GM21367 (cell line): ENCODE results near the gene CLTA.
"Not testable (repeated sequence)": the region's sequence is repeated elsewhere in the genome, so short reads cannot be mapped to it uniquely, and the experiment has no call there.

ENCODE experiments used
- ATAC-seq: cut with Tn5 transposase; IDR thresholded peaks from one replicate; pipeline ENCODE4 v1.9.1; 2021; ENCODE audit not compliant: unreplicated experiment

The CLTA gene

DNA sequence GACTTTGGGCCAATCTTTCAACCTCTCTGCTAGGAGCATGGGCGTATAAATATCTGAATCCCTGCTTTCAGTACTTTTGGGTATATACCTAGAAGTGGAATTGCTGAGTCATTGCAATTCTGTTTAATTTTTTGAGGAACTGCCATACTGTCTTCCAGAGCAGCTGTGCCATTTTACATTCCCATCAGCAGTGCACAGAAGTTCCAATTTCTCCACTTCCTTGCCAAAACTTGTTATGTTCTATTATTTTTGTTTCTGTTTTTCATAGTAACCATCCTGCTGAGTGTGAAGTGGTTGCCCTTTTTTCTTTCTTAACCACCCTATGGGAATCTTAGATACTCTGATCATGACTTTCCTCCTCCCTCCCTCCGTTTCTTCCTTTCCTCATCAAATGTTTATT lies 32.6 kb upstream of the CLTA start:
- no peak for ATAC-seq

GRCh38 chr9:36158917-36159316 lies 31.8 kb upstream of the CLTA start:
- no peak for ATAC-seq

DNA sequence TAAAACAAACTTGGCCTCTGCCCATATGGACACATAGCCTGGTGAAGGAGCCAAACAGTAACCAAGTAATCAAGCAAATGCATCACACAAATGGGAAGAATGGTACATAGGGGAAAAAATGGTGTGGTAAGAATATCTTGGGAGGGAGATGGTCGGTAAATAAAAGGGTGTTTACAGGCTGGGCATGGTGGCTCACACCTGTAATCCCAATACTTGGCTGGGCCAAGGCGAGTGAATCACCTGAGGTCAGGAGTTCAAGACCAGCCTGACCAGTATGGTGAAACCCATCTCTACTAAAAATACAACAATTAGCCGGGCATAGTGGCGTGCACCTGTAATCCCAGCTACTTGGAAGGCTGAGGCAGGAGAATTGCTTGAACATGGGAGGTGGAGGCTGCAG lies 31.2 kb upstream of the CLTA start:
- ATAC-seq: not testable (repeated sequence)

DNA sequence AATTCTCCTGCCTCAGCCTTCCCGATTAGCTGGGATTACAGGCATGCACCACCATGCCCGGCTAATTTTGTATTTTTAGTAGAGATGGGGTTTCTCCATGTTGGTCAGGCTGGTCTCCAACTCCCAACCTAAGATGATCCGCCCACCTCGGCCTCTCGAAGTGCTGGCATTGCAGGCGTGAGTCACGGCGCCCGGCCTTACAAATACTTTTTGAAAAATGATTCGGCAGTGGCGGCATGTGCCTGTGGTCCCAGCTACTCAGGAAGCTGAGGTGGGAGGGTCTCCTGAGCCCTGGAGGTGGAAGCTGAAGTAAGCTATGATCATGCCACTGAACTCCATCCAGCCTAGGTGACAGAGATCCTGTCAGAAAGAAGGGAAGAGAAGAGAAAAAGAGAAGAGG lies 30.6 kb upstream of the CLTA start:
- not testable (repeated sequence) for ATAC-seq

DNA sequence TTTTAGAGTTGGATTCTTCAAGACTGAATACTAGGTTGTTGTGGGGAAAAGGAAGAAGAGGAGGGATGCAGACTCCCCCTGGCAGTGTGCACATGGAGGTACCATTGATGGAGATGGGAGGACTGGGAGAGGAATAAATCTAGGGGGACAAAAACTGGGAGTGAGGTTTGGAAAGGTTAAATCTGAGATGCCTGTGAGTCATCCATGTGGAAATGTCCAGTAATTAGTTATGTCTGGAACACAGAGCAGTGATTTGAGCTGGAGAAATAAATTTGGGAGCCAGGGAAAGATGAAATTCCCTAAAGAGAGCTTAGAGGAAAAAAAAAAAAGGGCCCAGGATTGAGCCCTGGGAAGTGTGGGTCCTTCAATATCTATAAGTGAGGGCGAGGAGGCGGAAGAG lies 29.5 kb upstream of the CLTA start:
- ATAC-seq: no peak

DNA sequence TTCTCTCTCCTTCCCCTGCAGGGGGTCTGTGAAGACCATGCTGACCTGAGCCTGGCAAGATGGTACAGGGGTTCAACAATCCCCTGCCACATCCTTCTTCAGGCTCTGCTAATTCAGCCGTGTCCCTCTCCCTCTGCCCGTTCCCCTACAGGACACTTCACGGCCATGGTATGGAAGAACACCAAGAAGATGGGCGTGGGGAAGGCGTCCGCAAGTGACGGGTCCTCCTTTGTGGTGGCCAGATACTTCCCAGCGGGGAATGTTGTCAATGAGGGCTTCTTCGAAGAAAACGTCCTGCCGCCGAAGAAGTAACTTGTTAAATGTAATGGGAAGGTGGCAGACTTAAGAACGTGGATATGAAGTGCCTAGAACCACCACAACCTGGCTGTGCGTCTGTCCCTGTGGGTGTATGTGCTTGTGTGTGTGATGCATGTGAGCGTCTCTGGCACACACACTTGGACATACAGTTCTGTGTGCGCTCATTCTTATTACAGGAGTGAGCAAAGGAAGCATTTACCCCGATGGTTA lies 28.4 kb upstream of the CLTA start:
- no peak for ATAC-seq

DNA sequence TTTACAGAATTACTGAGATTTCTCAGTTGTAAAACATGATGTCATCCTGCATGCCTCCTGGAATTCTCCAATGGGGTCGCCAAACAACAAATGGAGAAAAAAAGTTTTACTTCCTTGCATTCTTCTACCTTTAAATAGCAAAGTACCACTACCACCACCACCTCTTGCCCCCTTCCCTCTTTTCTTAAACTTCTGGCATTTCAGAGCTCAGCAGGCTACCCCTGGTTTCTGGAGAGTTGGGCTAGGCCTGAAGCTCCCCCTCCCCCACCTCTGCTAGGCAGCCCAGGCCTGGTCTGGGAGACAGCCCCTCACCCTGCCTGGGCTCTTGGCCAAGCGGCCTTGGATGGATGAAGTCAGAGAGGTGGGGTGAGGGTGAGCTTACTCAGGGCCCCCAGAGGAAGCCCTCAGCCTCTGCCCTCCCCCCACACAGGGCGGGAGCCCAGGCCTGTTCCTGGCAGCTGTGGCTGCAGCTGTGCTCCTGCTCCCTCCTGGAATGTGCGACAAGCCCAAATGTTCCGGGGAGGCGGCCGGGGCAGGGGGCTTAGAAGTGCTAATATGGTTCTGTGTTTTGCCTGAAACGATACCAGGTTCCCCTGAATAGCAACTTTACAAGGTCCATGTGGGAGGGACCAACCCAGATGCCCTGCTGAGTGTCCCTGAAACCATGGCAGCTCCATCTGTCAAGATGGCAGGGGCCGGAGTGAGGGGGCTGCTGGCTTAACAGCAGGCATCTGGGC lies 27.5 kb upstream of the CLTA start:
- ATAC-seq: no peak

- ATAC-seq: no peak
Observed at GRCh38 chr9:36163786-36164170, 26.9 kb upstream of the CLTA start.

DNA sequence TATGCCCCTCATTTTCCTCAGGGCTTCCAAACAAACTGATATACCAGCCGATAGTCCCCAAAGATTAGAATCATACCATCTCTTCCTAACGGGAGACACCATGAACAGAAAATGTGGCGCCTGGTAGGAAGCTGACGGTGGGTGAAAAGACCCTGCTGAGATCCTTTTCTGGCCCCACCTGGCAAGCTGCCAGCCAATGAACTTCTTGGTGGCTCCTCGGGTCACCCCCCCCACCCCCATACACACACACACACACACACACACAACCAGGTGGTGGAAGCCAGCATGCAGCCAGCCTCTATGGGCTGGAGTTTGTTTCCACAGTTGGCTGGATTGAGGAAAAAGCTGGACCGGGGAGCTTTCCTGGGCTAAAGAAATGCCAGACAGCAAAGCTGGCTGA lies 26.3 kb upstream of the CLTA start:
- ATAC-seq: no peak

GRCh38 chr9:36164989-36165388 lies 25.7 kb upstream of the CLTA start:
- no peak for ATAC-seq

- ATAC-seq: no peak
Observed at GRCh38 chr9:36165826-36166167, 24.9 kb upstream of the CLTA start.

GRCh38 chr9:36166168-36166927 lies 24.4 kb upstream of the CLTA start:
- no peak for ATAC-seq

- ATAC-seq: no peak
Observed at GRCh38 chr9:36169166-36169565, 21.6 kb upstream of the CLTA start, which contains the start of gene CCIN. Gene CCIN (plus strand): TSS chr9:36169388. CDS start chr9:36169503, 115 bp downstream.

- ATAC-seq: no peak
Observed at GRCh38 chr9:36169708-36170107, 21.0 kb upstream of the CLTA start.

- no peak for ATAC-seq
Observed at GRCh38 chr9:36170531-36170930, 20.2 kb upstream of the CLTA start.

- ATAC-seq: no peak
Observed at GRCh38 chr9:36173861-36174260, 16.9 kb upstream of the CLTA start.

DNA sequence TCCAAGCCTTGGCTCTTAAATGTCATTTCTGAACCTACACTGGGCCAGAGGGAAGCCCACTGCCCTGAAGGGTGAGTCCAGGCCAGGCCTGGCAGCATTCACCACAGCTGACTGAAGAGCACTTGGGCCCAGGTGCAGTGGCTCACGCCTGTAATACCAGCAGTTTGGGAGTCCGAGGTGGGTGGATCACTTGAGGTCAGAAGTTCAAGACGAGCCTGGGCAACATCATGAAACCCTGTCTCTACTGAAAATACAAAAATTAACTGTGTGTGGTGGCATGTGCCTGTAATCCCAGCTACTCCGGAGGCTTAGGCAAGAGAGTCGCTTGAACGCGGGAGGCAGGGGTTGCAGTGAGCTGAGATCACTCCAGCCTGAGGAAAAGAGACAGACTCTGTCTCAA lies 16.4 kb upstream of the CLTA start:
- ATAC-seq: no peak

DNA sequence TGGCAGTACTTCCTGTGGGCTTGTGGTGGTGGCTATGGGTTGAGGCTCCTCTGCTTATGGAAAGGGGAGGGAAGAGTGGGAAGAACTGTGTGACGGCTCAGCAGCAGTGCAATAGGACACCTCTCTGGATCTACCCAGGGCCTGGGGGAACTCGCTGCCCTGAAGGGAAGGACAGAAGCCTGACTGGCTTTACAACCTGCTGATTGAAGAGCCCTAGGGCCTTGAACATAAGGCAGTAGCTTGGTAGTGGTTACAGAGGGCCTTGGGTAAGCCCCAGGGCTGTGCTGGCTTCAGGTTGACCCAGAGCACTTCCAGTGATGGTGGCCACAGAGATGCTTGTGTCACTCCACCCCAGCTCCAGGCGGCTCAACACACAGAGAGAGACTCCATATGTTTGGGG lies 16.0 kb upstream of the CLTA start:
- no peak for ATAC-seq

- ATAC-seq: not testable (repeated sequence)
Observed at GRCh38 chr9:36175209-36175608, 15.5 kb upstream of the CLTA start.

- not testable (repeated sequence) for ATAC-seq
Observed at GRCh38 chr9:36176496-36176895, 14.2 kb upstream of the CLTA start.

DNA sequence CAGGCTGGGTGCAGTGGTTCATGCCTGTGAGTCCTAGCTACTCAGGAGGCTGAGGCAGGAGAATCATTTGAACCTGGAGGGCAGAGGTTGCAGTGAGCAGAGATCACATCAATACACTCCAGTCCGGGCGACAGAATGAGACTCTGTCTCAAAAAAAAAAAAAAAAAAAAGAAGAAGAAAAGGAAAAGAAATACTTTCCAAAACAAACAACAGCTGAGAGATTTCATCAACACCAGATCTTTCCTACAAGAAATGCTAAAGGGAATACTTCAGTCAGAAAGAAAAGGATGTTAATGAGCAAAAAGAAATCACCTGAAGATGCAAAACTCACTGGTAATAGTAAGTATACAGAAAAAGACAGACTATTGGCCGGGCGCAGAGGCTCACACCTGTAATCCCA lies 13.2 kb upstream of the CLTA start:
- ATAC-seq: no peak

DNA sequence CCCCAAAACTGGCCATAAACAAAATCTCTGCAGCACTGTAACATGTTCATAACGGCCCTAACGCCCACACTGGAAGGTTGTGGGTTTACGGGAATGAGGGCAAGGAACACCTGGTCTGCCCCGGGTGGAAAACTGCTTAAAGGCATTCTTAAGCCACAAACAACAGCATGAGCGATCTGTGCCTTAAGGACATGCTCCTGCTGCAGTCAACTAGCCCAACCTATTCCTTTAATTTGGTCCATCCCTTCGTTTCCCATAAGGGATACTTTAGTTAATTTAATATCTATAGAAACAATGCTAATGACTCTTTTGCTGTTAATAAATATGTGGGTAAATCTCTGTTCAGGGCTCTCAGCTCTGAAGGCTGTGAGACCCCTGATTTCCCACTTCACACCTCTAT lies 10.5 kb upstream of the CLTA start:
- not testable (repeated sequence) for ATAC-seq
